ENCODE data around the gene DPP4. TPM values are rescaled to one million over a fixed set of nuclear protein-coding genes. Genes with fewer than 3 reads are reported as not detected.
A peak's percentile ranks its signal among the peaks of the same experiment; 100 is the strongest.
"Not testable (repeated sequence)": the region's sequence is repeated elsewhere in the genome, so short reads cannot be mapped to it uniquely, and the experiment has no call there.

DPP4 gene
- total and polyA plus RNA-seq, 3 experiments from 2014 or later, result 14.6 to 71.7 (median 15.4) TPM

DNA sequence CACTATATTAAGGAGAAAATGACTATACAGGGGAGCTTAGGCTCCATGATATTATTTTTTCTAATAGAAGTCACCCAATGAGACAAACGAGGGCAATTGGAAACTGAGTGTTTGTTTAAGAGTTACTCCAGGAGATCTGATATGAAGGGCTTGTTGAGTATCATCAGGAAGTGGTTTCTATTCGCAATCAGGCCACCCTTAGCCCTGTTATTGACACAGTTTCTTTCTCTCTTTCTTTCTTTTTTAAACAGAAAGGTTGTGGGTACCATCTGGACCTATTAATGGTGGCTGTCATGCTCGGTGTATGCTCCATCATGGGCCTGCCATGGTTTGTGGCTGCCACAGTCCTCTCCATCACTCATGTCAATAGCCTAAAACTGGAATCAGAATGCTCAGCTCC lies 117.3 kb downstream of the DPP4 start:
- CTCF ChIA-PET, result no interaction called here
- H3K27ac Mint-ChIP-seq, result peak overlapping the region; percentile 67 to 98 (median 92)
- Histone ChIP-seq H3K27me3 (ENCODE audit: insufficient read depth, low read length, poor library complexity, severe bottlenecking) (no peaks in the 10 kb centered on the region), H3K36me3 (ENCODE audit: insufficient read depth, low read length) (no peaks in the 10 kb centered on the region), H3K4me3 (ENCODE audit: low read length) (no peak overlapping the region), H3K9me3 (ENCODE audit: low read length) (no peaks in the 10 kb centered on the region), H3K4me1 (ENCODE audit: insufficient read depth, low read length) (peaks cover 58% of the 10 kb centered on the region), H3K27ac (ENCODE audit: low read depth, low read length) (no peak overlapping the region)
- no peaks in the 10 kb centered on the region for H3K9me3 Mint-ChIP-seq
- H3K27me3 Mint-ChIP-seq, result no peaks in the 10 kb centered on the region
- H3K36me3 Mint-ChIP-seq, result peaks cover 0 to 14% (median 4%) of the 10 kb centered on the region in 3 donors
- POLR2A ChIA-PET, result no interaction called here
- DNase-seq, result peak in 2 of 5 donors; percentile 15 to 39
- H3K4me1 Mint-ChIP-seq, result peaks cover 52 to 60% (median 59%) of the 10 kb centered on the region in 3 donors
- H3K4me3 Mint-ChIP-seq, result peak overlapping the region in 6 of 7 donors; percentile 41 to 83 (median 74)

DNA sequence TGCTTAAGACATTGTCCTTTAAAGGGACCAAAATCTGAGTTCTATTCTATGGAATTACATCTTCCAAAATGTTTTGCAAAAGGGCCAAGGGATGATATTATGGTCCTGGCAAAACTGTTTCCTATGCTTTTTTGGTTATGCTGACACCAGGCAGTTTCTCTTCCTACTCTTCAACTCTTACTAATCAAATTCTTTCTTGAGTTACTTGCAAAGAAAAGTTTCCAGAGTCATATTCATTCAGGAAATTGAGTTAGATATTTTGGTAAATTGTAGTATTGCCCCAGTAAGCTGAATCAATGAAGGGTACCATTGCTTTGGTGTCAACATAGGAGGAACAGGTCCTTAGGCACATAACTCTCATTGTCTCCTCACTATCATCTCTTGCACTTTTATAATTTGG lies 118.8 kb downstream of the DPP4 start:
- Histone ChIP-seq H3K4me1 (ENCODE audit: insufficient read depth, low read length) (peaks cover 66% of the 10 kb centered on the region), H3K27ac (ENCODE audit: low read depth, low read length) (no peak overlapping the region), H3K4me3 (ENCODE audit: low read length) (no peak overlapping the region), H3K27me3 (ENCODE audit: insufficient read depth, low read length, poor library complexity, severe bottlenecking) (no peaks in the 10 kb centered on the region), H3K9me3 (ENCODE audit: low read length) (no peaks in the 10 kb centered on the region), H3K36me3 (ENCODE audit: insufficient read depth, low read length) (no peaks in the 10 kb centered on the region)
- Mint-ChIP-seq H3K27ac (peak overlapping the region; percentile 28 to 95 (median 62)), H3K9me3 (no peaks in the 10 kb centered on the region), H3K4me3 (peak overlapping the region in 5 of 7 donors; percentile 13 to 33 (median 20)), H3K27me3 (no peaks in the 10 kb centered on the region), H3K36me3 (peaks cover 0 to 9% (median 4%) of the 10 kb centered on the region in 3 donors), H3K4me1 (peaks cover 55 to 60% (median 59%) of the 10 kb centered on the region in 3 donors)
- POLR2A ChIA-PET, result no interaction called here
- DNase-seq, result no peak
- CTCF ChIA-PET, result no interaction called here

DNA sequence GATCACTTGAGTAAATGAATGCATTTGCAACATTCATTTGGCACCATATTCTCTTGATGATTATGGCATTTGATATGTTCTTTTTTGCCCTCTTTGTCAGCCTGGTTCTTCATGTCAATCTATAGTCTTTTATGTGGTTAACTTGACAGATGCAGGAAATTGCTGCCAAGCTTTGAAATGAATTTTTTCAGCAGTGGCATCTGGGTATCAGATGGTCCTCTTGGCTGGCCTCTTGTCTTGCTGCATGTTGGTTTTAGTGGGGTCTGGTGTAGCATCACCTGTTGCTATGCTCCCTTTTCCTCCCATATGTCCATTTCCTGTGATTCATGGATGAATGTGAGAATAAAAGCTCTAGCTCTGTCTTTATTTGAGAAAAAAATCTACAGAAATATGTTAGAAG lies 119.9 kb downstream of the DPP4 start:
- ChIA-PET POLR2A (no interaction called here), CTCF (interaction anchor here (1.4 kb wide), 1 partner anchor 54 kb away, joined by 3 read pairs; no protein-coding TSS in a partner anchor)
- H3K27ac Mint-ChIP-seq, result peak overlapping the region in 7 of 8 donors; percentile 22 to 94 (median 69)
- H3K4me1 Mint-ChIP-seq, result peaks cover 56 to 60% (median 59%) of the 10 kb centered on the region in 3 donors
- no peaks in the 10 kb centered on the region for H3K27me3 ChIP-seq (ENCODE audit: insufficient read depth, low read length, poor library complexity, severe bottlenecking)
- DNase-seq, result peak in 3 of 5 donors; percentile 10 to 72 (median 60)
- no peaks in the 10 kb centered on the region for H3K27me3 Mint-ChIP-seq
- H3K9me3 Mint-ChIP-seq, result no peaks in the 10 kb centered on the region
- no peaks in the 10 kb centered on the region for H3K9me3 ChIP-seq (ENCODE audit: low read length)
- H3K36me3 ChIP-seq (ENCODE audit: insufficient read depth, low read length), result no peaks in the 10 kb centered on the region
- H3K4me1 ChIP-seq (ENCODE audit: insufficient read depth, low read length), result peaks cover 66% of the 10 kb centered on the region
- H3K36me3 Mint-ChIP-seq, result peaks cover 0 to 4% (median 1%) of the 10 kb centered on the region in 3 donors
- H3K27ac ChIP-seq (ENCODE audit: low read depth, low read length), result no peak overlapping the region
- peak overlapping the region; percentile 5 to 63 (median 54) for H3K4me3 Mint-ChIP-seq
- H3K4me3 ChIP-seq (ENCODE audit: low read length), result no peak overlapping the region

DNA sequence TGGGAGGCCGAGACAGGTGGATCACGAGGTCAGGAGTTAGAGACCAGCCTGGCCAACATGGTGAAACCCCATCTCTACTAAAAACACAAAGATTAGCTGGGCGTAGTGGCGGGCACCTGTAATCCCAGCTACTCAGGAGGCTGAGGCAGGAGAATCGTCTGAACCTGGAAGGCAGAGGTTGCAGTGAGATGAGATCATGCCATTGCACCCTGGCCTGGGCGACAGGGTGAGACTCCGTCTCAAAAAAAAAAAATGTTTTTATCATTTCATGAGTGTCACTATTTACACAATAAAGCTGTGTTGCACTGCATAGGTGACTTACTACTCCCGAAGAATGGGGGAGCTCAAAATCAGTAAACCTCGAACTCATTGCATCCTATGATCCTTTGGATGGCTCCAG lies 120.6 kb downstream of the DPP4 start:
- CTCF ChIA-PET, result interaction anchor here (1.2 kb wide), 1 partner anchor 42 kb away, joined by 4 read pairs; no protein-coding TSS in a partner anchor

DNA sequence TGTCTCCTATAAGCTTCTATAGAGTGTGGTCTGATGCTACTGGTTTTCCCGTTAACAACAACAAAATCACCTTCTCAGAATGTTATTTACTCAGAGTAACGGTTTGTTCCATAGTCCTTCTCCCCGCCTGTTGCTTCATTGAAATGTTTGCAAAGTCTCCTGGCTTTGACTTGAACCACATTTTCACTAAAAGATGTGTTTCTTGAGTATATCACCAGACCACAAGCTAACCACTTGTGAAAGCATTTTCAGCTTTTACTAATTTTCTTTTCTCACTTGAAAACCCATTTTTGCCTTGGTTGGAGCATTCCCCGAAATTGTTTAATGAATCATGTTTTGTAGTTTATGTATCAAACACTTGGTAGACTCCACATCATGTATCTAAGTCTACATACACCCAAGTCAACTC lies 121.2 kb downstream of the DPP4 start:
- H3K9me3 ChIP-seq (ENCODE audit: low read length), result no peaks in the 10 kb centered on the region
- CTCF ChIA-PET, result interaction anchor here (1.2 kb wide), 1 partner anchor 43 kb away, joined by 4 read pairs; no protein-coding TSS in a partner anchor
- H3K4me1 Mint-ChIP-seq, result peaks cover 55 to 56% (median 56%) of the 10 kb centered on the region in 3 donors

More for the DNA sequence above, 120.6 kb downstream of the DPP4 start:
- not testable (repeated sequence) for H3K27ac ChIP-seq (ENCODE audit: low read depth, low read length); H3K9me3 Mint-ChIP-seq; H3K27me3 ChIP-seq (ENCODE audit: insufficient read depth, low read length, poor library complexity, severe bottlenecking); H3K27me3 Mint-ChIP-seq; H3K36me3 ChIP-seq (ENCODE audit: insufficient read depth, low read length); H3K9me3 ChIP-seq (ENCODE audit: low read length); DNase-seq; H3K4me3 ChIP-seq (ENCODE audit: low read length); H3K36me3 Mint-ChIP-seq
- Mint-ChIP-seq H3K4me3 (peak overlapping the region in 6 of 7 donors; percentile 23 to 58 (median 46)), H3K27ac (peak overlapping the region; percentile 6 to 87 (median 66)), H3K4me1 (peaks cover 55 to 59% (median 58%) of the 10 kb centered on the region in 3 donors)
- POLR2A ChIA-PET, result interaction anchor here (0.8 kb wide), 1 partner anchor 43 kb away, joined by 3 read pairs; no protein-coding TSS in a partner anchor
- H3K4me1 ChIP-seq (ENCODE audit: insufficient read depth, low read length), result peaks cover 66% of the 10 kb centered on the region

DNA sequence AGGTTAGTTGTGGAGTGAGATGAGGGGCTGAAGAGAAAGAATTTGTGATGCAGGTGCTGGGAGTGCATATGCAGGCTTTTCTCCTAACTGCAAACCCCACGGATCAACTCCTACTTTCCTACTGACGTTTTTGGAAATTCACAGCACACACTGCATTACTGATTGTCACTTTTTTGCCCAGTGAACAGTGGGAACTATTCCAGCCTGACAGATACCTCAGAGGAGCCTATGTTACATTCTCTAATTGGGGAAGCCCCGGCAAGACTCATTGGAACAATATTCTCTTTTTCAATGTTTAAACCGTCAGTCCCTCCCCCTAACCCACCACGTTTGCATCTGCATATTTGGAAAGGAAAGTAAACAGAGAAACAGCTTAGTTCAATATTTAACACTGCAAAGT lies 126.2 kb downstream of the DPP4 start:
- peaks cover 10 to 34% (median 30%) of the 10 kb centered on the region in 3 donors for H3K4me1 Mint-ChIP-seq
- H3K27ac ChIP-seq (ENCODE audit: low read depth, low read length), result no peak overlapping the region
- no peaks in the 10 kb centered on the region for H3K27me3 Mint-ChIP-seq
- H3K36me3 ChIP-seq (ENCODE audit: insufficient read depth, low read length), result no peaks in the 10 kb centered on the region
- H3K9me3 ChIP-seq (ENCODE audit: low read length), result no peaks in the 10 kb centered on the region
- H3K4me3 ChIP-seq (ENCODE audit: low read length), result no peak overlapping the region
- ChIA-PET CTCF (interaction anchor here (2.5 kb wide), 1 partner anchor 361 kb away, joined by 11 read pairs; no protein-coding TSS in a partner anchor), POLR2A (no interaction called here)
- H3K9me3 Mint-ChIP-seq, result no peaks in the 10 kb centered on the region
- peak overlapping the region in 6 of 8 donors; percentile 11 to 91 (median 78) for H3K27ac Mint-ChIP-seq
- DNase-seq, result no peak
- H3K36me3 Mint-ChIP-seq, result no peaks in the 10 kb centered on the region
- H3K27me3 ChIP-seq (ENCODE audit: insufficient read depth, low read length, poor library complexity, severe bottlenecking), result no peaks in the 10 kb centered on the region
- peak overlapping the region in 5 of 7 donors; percentile 22 to 66 (median 56) for H3K4me3 Mint-ChIP-seq
- peaks cover 20% of the 10 kb centered on the region for H3K4me1 ChIP-seq (ENCODE audit: insufficient read depth, low read length)

More for the DNA sequence above, 121.2 kb downstream of the DPP4 start:
- no peaks in the 10 kb centered on the region for H3K27me3 Mint-ChIP-seq
- Histone ChIP-seq H3K27me3 (ENCODE audit: insufficient read depth, low read length, poor library complexity, severe bottlenecking) (no peaks in the 10 kb centered on the region), H3K4me1 (ENCODE audit: insufficient read depth, low read length) (peaks cover 66% of the 10 kb centered on the region), H3K4me3 (ENCODE audit: low read length) (peak overlapping the region; percentile 9), H3K27ac (ENCODE audit: low read depth, low read length) (no peak overlapping the region), H3K36me3 (ENCODE audit: insufficient read depth, low read length) (no peaks in the 10 kb centered on the region)
- H3K27ac Mint-ChIP-seq, result peak overlapping the region; percentile 6 to 87 (median 66)
- peak overlapping the region; percentile 8 to 58 (median 35) for H3K4me3 Mint-ChIP-seq
- peaks cover 0 to 1% (median 0%) of the 10 kb centered on the region in 3 donors for H3K36me3 Mint-ChIP-seq
- peak in 2 of 5 donors; percentile 33 to 46 for DNase-seq
- POLR2A ChIA-PET, result interaction anchor here (0.8 kb wide), 1 partner anchor 43 kb away, joined by 3 read pairs; no protein-coding TSS in a partner anchor
- H3K9me3 Mint-ChIP-seq, result no peaks in the 10 kb centered on the region

DNA sequence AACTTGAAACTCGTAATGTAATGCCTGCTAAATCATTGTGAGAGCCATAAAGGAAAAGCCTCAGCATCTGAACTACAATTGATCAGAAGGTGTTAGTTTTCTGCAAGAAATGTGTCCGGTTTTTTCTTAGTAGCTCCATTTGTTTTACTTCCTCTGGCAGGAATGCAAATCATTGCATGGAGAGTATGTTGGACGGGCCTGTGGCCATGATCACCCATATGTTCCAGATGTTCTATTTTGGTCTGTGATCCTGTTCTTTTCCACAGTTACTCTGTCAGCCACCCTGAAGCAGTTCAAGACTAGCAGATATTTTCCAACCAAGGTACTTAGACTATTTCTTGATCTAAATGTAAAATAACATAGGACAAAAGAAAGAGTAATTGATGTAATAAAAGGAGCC lies 126.6 kb downstream of the DPP4 start:
- H3K4me1 ChIP-seq (ENCODE audit: insufficient read depth, low read length), result peaks cover 15% of the 10 kb centered on the region
- no peak for DNase-seq
- no peaks in the 10 kb centered on the region for H3K9me3 ChIP-seq (ENCODE audit: low read length)
- H3K4me3 ChIP-seq (ENCODE audit: low read length), result no peak overlapping the region
- H3K36me3 ChIP-seq (ENCODE audit: insufficient read depth, low read length), result no peaks in the 10 kb centered on the region
- H3K27me3 ChIP-seq (ENCODE audit: insufficient read depth, low read length, poor library complexity, severe bottlenecking), result no peaks in the 10 kb centered on the region
- H3K4me3 Mint-ChIP-seq, result peak overlapping the region in 3 of 7 donors; percentile 29 to 66 (median 56)
- H3K27ac Mint-ChIP-seq, result peak overlapping the region in 6 of 8 donors; percentile 3 to 91 (median 78)
- CTCF ChIA-PET, result interaction anchor here (1.0 to 2.5 kb wide), 3 partner anchors 10 to 361 kb away, joined by 3 to 11 read pairs (median 6); no protein-coding TSS in a partner anchor
- POLR2A ChIA-PET, result no interaction called here
- H3K4me1 Mint-ChIP-seq, result peaks cover 5 to 30% (median 26%) of the 10 kb centered on the region in 3 donors
- H3K27me3 Mint-ChIP-seq, result no peaks in the 10 kb centered on the region
- no peak overlapping the region for H3K27ac ChIP-seq (ENCODE audit: low read depth, low read length)
- H3K9me3 Mint-ChIP-seq, result no peaks in the 10 kb centered on the region
- no peaks in the 10 kb centered on the region for H3K36me3 Mint-ChIP-seq

DNA sequence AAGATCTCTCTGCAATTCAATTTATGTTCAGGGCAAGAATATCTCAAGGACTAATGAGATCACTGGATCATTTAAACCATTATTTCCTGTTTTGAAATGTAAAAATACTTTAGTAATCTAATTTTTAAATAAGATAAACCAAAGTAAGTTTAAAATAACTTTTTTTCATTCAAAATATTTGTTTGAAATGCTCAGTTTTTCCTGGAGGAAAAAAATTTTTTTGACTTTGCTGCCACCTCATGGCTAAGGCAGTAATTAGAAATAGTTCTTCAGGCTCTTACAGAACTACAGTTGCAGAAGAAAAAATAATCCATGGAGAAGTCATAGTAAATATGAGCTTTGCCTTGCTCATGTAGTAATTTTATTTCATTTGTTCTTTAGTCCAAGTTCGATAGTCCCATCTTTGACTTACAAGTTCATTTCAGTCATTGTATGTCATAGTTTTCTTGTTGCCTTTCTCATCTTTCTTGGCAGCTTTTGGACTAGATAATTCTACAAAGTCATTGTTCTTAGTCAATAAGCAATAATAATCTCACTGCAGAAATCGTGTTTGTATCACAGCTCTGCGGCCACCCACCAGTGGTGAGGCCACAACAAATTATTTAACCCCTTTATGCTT lies 127.4 kb downstream of the DPP4 start:
- no peak for DNase-seq

More for the DNA sequence above, 127.4 kb downstream of the DPP4 start:
- Mint-ChIP-seq H3K27ac (peak overlapping the region in 5 of 8 donors; percentile 24 to 88 (median 64)), H3K9me3 (no peaks in the 10 kb centered on the region), H3K4me3 (peak overlapping the region in 2 of 7 donors; percentile 27 to 47), H3K36me3 (no peaks in the 10 kb centered on the region), H3K4me1 (peaks cover 0 to 24% (median 24%) of the 10 kb centered on the region in 3 donors), H3K27me3 (peaks cover 0 to 2% of the 10 kb centered on the region in 2 donors)
- H3K4me1 ChIP-seq (ENCODE audit: insufficient read depth, low read length), result peaks cover 7% of the 10 kb centered on the region
- H3K9me3 ChIP-seq (ENCODE audit: low read length), result no peaks in the 10 kb centered on the region
- H3K27ac ChIP-seq (ENCODE audit: low read depth, low read length), result no peak overlapping the region
- no peaks in the 10 kb centered on the region for H3K27me3 ChIP-seq (ENCODE audit: insufficient read depth, low read length, poor library complexity, severe bottlenecking)
- CTCF ChIA-PET, result interaction anchor here (0.6 to 2.5 kb wide), 5 partner anchors 9 to 360 kb away, joined by 3 to 11 read pairs (median 3); no protein-coding TSS in a partner anchor
- H3K4me3 ChIP-seq (ENCODE audit: low read length), result no peak overlapping the region
- POLR2A ChIA-PET, result no interaction called here
- H3K36me3 ChIP-seq (ENCODE audit: insufficient read depth, low read length), result no peaks in the 10 kb centered on the region
